ENCODE results near the gene PDE11A.

The PDE11A gene

DNA sequence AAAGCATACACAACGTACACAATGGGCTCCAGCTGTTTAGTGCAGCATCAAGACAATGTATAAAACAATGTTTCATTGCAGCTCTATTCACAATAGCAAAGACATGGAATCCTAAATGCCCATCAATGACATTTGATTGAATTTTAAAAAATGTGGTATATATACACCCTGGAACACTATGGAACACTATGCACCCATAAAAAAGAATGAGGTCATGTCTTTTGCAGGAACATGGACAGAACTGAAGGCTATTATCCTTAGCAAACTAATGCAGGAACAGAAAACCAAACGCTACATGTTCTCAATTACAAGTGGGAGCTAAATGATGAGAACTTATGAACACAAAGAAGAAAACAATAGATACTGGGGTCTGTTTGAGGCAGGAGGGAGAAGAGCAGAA, 364.5 kb downstream of the PDE11A start:
- peaks cover 10% of the 10 kb centered on the region for H3K4me1 Mint-ChIP-seq
- no peak overlapping the region for H3K27ac Mint-ChIP-seq
- H3K27me3 Mint-ChIP-seq (ENCODE audit: low read depth, poor library complexity), result no peaks in the 10 kb centered on the region
- no peak for TF ChIP-seq CTCF (IDR thresholded peaks at IDR 0.05)
- H3K36me3 Mint-ChIP-seq (ENCODE audit: low read depth), result no peaks in the 10 kb centered on the region
- no peak for DNase-seq
- no peaks in the 10 kb centered on the region for H3K9me3 Mint-ChIP-seq
- H3K4me3 Mint-ChIP-seq, result no peak overlapping the region

- Mint-ChIP-seq H3K27me3 (ENCODE audit: low read depth, poor library complexity) (no peaks in the 10 kb centered on the region), H3K4me1 (peaks cover 12% of the 10 kb centered on the region), H3K36me3 (ENCODE audit: low read depth) (no peaks in the 10 kb centered on the region), H3K27ac (no peak overlapping the region), H3K4me3 (no peak overlapping the region), H3K9me3 (no peaks in the 10 kb centered on the region)
- DNase-seq, result no peak
- no peak for TF ChIP-seq CTCF (IDR thresholded peaks at IDR 0.05)
These were observed 366.9 kb downstream of the PDE11A start for GRCh38 chr2:177705511-177706173.

- peaks cover 15% of the 10 kb centered on the region for H3K4me1 Mint-ChIP-seq
- H3K27me3 Mint-ChIP-seq (ENCODE audit: low read depth, poor library complexity), result no peaks in the 10 kb centered on the region
- H3K4me3 Mint-ChIP-seq, result no peak overlapping the region
- no peaks in the 10 kb centered on the region for H3K9me3 Mint-ChIP-seq
- no peak for DNase-seq
- H3K36me3 Mint-ChIP-seq (ENCODE audit: low read depth), result no peaks in the 10 kb centered on the region
- no peak for TF ChIP-seq CTCF (IDR thresholded peaks at IDR 0.05)
- no peak overlapping the region for H3K27ac Mint-ChIP-seq
These were observed 369.4 kb downstream of the PDE11A start for GRCh38 chr2:177703159-177703558.

GRCh38 chr2:177698281-177698680, 374.3 kb downstream of the PDE11A start:
- no peak for DNase-seq
- H3K27me3 Mint-ChIP-seq (ENCODE audit: low read depth, poor library complexity), result no peaks in the 10 kb centered on the region
- no peak overlapping the region for H3K27ac Mint-ChIP-seq
- no peaks in the 10 kb centered on the region for H3K9me3 Mint-ChIP-seq
- H3K36me3 Mint-ChIP-seq (ENCODE audit: low read depth), result no peaks in the 10 kb centered on the region
- no peak overlapping the region for H3K4me3 Mint-ChIP-seq
- TF ChIP-seq CTCF (IDR thresholded peaks at IDR 0.05), result no peak
- H3K4me1 Mint-ChIP-seq, result peaks cover 16% of the 10 kb centered on the region

GRCh38 chr2:177694348-177694747, 378.2 kb downstream of the PDE11A start:
- Mint-ChIP-seq H3K27ac (no peak overlapping the region), H3K9me3 (no peaks in the 10 kb centered on the region), H3K4me1 (peaks cover 23% of the 10 kb centered on the region), H3K36me3 (ENCODE audit: low read depth) (no peaks in the 10 kb centered on the region), H3K4me3 (no peak overlapping the region), H3K27me3 (ENCODE audit: low read depth, poor library complexity) (no peaks in the 10 kb centered on the region)
- no peak for TF ChIP-seq CTCF (IDR thresholded peaks at IDR 0.05)
- no peak for DNase-seq

DNA sequence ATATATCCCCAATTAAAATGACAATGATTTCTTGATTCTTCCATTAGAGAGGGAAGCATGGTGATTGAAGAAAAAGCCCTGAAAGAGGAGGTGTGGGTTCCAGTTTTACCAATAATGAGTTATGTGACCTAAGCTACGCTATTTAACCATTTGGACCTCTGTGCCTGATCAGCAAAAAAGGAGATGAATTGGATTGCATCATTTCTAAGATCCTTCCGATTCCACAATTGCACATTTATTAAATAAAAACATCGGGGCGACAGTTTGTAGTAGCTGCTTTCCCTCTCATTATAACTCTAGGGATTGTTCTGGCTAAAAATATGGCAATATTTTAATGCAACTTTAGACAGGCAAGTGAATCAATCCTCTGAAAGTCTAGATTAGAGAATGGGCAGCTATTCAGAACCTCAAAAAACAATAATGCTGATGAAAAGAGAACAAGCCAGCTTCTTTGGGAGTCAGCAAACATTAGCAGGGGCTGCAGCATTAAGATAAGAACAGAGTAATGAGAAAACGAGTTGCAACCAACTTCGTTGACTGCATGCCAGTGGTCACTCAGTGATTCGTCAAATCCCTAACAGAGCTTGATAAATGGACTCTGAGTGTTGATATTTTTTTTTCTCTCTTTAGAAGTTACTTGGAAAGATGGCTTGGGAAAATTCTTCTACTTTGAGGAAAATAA, 378.8 kb downstream of the PDE11A start:
- Mint-ChIP-seq H3K27me3 (ENCODE audit: low read depth, poor library complexity) (no peaks in the 10 kb centered on the region), H3K27ac (no peak overlapping the region), H3K36me3 (ENCODE audit: low read depth) (no peaks in the 10 kb centered on the region), H3K4me3 (no peak overlapping the region), H3K4me1 (peaks cover 23% of the 10 kb centered on the region), H3K9me3 (no peaks in the 10 kb centered on the region)
- DNase-seq, result no peak
- TF ChIP-seq CTCF (IDR thresholded peaks at IDR 0.05), result no peak

Measured in nephron progenitor cell (in vitro differentiated cells).